HCEC 1CT (cell line): Measurements from ENCODE around the gene LDLR.
A peak's percentile ranks its signal among the peaks of the same experiment; 100 is the strongest.

ENCODE experiments used
- DNase-seq: peaks from one replicate; pipeline ENCODE4 v3.0.0-alpha.2; 2017

Gene LDLR

DNA sequence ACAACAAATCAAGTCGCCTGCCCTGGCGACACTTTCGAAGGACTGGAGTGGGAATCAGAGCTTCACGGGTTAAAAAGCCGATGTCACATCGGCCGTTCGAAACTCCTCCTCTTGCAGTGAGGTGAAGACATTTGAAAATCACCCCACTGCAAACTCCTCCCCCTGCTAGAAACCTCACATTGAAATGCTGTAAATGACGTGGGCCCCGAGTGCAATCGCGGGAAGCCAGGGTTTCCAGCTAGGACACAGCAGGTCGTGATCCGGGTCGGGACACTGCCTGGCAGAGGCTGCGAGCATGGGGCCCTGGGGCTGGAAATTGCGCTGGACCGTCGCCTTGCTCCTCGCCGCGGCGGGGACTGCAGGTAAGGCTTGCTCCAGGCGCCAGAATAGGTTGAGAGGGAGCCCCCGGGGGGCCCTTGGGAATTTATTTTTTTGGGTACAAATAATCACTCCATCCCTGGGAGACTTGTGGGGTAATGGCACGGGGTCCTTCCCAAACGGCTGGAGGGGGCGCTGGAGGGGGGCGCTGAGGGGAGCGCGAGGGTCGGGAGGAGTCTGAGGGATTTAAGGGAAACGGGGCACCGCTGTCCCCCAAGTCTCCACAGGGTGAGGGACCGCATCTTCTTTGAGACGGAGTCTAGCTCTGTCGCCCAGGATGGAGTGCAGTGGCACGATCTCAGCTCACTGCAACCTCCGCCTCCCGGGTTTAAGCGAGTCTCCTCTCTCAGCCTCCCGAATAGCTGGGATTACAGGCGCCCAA is at the start of gene LDLR:
LDLR (plus strand) TSS at position 210 of the 760 bp plus-strand sequence; CDS start at position 296, 86 bp downstream.
- DNase-seq = peak; percentile 98

DNA sequence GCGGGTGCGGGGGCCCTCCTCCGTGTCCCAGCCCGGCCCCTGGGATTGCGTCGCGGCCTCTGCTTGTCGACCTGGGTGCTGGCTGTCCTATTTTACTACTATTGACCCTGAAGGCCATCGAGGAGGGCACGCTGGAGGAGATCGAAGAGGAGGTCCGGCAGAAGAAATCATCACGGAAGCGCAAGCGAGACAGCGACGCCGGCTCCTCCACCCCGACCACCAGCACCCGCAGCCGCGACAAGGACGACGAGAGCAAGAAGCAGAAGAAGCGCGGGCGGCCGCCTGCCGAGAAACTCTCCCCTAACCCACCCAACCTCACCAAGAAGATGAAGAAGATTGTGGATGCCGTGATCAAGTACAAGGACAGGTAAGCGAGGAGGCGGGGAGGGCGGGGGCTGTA is 48.1 kb upstream of the LDLR start:
- no peak for DNase-seq

DNA sequence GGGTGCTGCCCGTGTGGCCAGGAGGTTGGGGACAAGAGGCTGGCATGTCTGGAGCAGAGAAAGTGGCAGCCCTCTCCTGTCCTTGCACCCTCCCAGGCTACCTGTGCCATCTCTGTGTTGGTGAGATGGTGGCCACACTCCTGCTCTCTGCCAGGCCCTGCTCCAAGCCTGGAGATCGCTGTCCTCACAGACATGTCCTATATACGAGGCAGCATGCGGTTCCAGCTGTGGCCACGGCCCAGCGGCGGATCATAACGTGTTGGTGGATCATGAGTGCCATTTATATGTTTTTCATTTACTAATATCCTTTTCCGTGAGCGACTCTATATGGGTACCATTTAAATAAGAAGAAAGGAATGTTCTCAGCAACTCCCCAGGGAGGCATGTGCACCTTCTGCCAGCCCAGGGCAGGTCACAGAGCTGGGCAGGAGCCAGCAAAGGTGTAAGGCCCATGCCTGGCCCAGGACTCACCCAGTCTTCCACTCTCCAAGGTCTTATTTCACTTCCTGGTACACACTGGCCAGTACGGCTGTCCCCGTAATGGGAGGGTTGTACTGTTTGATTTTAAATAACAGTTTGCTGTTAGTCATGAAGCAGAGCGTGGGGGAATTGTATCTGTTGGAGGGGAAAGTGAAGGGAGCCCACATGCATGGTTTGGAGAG is 47.2 kb upstream of the LDLR start:
- no peak for DNase-seq

DNA sequence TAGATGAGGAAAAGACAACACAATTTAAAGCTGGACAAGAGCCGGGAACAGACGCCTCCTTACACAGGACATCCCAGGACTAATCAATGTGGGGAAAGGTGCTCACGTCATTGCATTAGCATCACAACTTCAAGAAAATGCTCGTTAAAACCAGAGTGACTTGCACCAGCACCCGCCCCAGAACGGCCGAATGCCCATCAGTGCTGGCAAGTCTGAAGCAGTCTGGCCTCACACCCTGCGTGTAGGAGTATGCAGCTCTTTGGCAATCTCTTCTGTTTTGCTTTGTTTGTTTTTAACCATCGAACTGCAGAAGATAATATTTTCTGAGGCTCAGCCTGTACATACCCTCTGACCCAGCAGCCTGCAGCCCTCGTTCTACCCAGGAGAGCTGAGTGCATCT is 44.8 kb upstream of the LDLR start:
- no peak for DNase-seq

DNA sequence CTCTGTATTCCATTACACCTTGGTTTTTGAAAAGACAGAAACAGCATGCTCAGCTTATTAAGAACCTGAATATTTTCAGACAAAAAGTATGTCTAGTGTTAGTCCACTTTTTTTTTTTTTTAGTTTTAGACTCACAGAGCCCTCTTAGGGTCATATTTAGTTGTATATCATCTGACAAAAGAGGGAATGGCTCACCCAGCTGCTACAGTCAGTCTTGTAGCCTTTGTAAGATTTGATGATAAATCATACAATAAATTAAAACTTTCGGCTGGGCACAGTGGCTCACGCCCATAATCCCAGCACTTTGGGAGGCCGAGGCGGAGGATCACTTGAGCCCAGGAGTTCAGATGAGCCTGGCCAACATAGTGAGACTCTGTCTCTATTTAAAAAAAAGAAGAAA is 43.7 kb upstream of the LDLR start:
- no peak for DNase-seq

DNA sequence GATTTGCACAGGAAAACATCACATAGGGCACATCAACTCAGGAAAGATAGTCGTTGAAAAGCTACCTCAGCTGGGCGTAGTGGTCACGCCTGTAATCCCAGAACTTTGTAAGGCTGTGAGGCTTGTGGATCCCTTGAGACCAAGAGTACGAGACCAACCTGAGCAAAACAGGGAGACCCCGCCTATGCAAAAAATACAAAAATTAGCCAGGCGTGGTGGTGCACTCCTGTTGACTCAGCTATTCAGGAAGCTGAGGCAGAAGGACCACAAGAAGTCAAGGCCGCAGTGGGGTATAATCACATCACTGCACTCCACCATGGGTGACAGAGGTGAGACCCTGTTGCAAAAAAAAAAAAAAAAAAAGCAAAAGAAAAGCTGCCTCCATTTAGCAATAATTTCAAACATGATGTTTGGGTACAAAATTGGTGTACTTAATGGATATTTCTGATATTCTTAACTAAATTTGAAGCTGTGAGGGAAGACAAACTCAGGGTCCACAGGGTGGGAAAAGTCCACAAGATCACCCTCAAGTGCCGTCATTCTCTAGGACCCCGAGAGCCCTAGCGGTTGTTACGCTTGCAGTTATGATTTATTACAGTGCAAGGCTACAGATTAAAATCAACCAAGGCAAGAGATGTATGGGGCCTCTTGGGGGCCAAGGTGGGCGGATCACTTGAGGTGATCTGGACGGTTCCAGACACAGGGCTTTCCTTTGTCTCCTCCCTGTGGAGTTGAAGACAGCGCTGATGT is 42.5 kb upstream of the LDLR start:
- no peak for DNase-seq

DNA sequence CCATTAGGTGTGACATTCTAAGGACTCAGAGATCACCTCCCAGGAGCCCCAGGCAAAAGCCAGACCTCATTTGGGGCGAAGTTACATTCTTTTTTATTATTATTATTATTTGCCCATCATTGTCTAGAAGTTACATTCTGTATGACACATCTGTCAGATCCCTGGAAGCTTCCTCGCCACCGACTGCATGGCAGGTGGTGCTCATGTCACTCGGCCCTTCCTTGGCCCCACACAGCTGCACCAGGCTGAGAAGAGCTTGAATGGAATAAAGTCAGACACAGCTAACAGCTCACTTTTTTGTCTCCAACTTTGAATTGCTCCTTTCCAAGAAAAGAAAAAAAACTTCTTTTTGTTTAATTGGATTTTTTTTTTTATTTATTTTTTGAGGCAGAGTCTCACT is 41.4 kb upstream of the LDLR start:
- no peak for DNase-seq

DNA sequence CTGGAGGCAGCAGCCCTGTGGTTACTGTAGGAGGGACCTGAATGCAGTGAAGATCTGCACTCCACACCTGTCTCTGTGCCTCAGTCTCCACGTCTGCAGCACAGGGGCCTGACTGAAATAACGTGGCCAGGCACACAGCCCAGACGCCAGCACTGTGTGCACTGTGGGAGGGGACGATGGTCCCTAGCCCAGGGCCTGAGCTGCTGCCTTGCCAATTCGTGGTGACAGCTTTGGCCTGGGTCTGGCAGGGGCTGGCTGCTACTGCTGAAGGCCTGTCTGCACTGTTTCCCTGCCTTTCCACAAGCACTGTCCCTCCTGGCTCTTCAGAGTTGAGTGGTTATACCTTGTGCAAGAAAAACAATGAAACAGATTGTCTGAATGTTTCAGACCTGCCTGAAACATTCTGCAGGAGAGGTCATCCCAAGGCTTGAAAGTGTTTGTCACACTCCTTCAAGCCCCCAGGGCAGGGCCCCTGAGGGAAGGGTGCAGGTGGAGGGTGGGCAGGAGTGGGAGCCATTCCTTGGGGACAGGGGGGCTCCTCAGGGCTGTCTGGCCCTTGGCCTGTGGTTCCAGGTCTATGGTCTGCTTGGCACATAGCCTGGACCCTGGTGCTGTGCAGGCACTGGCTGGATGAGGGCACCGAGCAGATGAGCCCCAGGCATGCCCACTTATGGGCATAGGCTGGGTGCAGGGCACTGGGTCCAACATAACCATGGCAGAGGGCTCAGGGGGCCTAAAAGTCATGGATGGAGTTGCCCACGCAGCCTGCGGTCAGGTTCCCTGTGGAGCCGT is 38.7 kb upstream of the LDLR start:
- DNase-seq = no peak

DNA sequence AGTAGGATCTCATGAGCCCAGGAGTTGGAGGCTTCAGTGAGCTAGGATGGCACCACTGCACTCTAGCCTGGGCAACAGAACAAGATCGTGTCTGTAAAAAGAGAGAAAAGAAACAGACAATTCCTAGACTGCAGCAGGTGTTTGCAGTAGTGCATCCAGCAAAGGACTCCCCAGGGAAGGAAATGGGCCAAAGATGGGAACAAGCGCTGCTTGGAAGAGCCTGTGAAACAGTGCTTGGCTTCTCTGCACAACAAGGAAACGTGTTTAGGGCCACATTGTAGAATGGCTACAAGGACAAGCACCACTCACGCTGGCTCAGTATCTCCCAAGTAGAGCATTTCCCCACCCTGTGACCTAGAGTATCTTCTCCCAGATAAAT is 35.5 kb upstream of the LDLR start:
- DNase-seq = no peak

DNA sequence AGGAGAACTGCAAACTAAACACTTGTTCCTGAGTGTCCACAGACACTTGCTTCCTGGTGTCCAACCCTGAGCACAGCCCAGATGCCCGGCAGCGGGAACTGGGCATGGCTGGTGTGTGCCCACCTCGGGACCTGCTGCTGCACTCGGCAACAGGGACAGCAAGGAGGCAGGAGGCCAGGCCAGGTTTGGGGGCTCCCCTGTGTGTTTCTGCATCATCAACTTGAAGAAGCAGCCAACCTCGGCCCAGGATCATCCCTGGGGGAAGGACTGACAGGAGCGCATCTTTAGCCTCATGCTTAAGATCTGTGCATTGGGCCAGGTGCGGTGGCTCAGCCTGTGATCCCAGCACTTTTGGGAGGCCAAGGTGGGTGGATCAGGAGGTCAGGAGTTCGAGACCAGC is 35.1 kb upstream of the LDLR start:
- DNase-seq = no peak

DNA sequence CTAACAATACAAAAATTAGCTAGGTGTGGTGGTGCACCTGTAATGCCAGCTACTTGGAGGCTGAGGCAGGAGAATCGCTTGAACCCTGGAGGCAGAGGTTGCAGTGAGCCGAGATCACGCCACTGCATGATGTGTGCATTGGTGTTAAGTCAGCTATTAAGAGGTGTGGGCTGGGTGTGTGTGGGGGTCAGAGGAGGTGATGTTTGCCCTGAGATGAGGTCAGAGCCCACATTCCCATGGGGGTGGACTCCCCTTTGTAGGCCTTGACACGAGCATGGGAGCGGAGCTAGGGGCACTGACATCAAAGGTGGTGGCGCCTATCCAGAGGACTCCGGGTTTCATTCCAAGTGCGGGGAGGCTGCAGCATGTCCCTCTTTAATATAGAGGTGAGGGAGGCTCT is 34.6 kb upstream of the LDLR start:
- DNase-seq = no peak

DNA sequence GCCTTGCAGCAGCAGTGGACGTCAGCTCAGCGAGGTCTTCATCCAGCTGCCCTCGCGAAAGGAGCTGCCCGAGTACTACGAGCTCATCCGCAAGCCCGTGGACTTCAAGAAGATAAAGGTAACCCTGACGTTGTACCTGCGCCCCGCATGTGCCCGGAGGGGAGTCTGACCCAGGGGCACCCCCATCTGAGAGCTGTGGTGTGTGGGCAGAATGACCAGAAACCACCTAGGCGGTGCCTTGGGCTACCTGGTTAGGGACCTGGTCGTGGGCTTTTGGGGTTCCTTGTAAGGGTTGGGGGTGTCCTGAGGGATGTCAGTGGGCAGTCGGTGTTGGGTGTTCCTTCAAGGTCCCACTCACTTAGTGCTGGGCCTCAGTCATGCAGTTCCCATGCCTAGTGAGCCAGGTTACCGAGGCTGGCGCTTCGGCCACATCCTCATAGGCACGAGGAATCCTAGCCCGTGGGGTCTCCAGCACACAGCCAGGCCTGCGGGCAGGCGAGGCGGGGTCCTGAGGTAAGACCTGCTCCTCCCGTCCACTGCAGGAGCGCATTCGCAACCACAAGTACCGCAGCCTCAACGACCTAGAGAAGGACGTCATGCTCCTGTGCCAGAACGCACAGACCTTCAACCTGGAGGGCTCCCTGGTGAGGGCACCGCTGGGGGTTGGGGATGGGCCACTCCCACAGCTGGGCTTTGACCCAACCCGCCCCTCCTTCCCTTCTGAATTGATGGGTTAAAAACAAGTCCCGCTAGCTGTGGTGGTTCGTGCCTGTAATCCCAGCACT is 30.8 kb upstream of the LDLR start:
- DNase-seq = no peak

DNA sequence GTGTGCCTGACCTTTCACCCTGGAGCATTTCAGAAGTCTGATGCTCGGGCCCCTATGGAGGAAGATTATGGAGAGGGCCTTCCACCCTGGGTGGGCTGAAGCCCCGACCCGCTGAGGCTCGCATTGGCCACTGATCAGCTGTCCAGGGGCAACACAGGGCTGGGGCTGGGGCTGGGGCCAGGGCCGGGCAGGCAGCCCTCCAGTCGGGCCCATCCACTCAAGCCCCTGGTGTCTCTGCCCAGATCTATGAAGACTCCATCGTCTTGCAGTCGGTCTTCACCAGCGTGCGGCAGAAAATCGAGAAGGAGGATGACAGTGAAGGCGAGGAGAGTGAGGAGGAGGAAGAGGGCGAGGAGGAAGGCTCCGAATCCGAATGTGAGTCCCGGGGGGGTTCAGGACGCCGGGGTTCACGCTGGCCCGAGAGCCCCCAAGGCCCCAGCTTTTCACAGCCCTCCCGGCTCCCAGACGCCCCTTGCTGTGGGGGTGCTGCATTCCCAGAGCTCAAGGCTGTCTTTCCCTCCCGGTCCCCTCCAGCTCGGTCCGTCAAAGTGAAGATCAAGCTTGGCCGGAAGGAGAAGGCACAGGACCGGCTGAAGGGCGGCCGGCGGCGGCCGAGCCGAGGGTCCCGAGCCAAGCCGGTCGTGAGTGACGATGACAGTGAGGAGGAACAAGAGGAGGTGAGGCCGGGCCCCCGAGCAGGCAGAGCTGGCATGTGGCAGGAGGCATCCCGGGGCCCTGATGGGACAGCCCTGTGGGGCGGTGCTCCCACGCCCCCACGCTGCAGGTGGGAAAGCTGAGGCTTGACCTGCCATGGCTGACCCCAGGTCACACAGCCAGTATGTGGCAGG is 29.5 kb upstream of the LDLR start:
- DNase-seq = no peak

DNA sequence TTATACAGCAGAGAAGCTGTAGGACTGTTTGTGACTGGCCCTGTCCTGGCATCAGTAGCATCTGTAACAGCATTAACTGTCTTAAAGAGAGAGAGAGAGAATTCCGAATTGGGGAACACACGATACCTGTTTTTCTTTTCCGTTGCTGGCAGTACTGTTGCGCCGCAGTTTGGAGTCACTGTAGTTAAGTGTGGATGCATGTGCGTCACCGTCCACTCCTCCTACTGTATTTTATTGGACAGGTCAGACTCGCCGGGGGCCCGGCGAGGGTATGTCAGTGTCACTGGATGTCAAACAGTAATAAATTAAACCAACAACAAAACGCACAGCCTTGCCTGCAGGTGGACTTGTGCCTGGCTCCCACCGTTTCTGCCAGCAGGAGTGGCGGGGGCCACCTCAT is 27.3 kb upstream of the LDLR start:
- no peak for DNase-seq

DNA sequence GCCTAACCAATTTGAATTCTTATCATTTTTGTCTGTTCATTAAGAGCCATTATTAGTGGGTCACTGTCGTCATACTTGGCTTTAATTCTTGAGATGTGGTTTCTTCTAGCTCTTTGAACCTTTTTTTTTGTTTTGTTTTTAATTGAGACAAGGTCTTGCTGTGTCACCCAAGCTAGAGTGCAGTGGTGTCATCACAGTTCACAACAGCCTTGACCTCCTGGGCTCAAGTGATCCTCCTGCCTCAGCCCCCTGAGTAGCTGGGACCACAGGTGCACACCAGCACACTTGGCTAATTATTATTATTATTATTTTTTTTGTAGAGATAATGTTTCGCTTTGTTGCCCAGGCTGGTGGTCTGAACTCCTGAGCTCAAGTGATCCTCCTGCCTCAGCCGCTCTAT is 25.8 kb upstream of the LDLR start:
- DNase-seq = no peak

DNA sequence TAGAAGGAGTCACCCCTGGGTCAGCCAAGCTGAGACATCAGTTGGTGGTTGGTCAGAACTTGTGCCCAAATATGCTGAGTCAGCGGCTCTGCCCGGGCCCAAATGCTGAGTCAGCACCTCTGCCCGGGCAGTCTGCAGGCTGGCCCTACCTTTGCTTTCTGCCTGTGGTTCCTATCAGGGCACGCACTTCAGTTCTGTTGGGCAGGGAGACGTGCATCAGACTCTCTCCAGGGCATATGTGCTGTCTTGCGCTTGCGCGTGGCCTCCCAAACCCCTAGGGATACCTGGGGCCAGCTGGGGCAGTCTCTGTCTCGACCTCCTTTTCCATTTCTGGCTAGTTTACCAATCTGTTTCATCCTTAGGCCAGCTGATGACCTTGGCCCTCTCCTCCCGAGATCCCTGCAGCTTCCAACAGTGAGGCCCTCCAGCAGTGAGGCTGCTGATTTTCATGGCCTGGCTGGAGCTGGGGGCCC is 24.4 kb upstream of the LDLR start:
- DNase-seq = no peak

DNA sequence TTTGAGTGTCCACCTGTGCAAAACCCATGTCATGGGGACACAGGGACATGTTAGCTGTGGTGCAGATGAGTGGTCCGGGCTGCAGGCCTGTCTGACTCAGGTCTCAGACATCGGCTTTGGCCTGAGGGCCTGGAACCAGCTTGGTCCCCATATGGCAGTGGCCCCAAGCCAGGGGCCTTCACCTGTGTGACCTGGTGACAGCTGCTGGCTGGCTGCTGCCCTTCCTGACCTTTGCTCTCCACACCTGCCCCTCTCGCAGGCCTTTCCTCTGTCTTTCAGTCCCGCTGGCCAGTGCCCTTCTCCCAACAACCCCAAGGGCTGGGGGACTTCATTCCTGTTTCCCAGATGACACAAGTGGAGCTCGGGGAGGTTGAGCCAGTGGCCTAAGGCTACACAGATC is 22.9 kb upstream of the LDLR start:
- no peak for DNase-seq

DNA sequence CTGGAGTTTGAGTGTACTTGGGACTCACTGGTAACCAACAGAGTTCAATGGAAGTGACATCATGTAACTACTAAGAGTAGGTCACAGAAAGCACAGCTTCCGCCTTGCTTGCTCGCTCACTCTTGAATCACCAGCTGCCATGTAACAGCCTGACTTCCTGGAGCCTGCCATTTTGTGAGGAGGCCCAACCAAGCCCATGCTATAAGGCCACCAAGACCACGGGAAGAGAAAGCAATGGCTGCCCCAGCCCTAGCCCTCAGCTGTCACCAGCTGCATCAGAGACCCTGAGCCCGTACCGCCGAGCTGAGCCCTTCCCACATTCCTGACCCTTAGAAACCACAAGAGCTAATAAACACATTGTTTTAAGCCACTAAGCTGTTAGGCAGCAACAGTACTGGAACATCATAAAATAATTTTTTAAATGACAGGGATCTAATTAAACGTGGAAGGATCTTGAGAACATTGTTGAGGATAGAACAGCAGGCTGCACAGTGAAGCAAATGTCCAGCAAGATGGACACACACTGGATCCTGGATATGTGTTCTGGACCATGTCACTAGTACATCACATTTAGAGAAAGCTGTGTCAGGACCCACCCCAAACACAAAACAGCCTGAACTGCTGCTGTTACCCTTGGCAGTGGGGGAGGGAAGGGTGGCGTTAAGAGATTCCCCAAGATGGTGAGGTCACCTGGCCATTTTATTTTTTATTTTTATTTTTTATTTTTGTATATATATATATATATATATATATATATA is 21.7 kb upstream of the LDLR start:
- peak; percentile 43 for DNase-seq

DNA sequence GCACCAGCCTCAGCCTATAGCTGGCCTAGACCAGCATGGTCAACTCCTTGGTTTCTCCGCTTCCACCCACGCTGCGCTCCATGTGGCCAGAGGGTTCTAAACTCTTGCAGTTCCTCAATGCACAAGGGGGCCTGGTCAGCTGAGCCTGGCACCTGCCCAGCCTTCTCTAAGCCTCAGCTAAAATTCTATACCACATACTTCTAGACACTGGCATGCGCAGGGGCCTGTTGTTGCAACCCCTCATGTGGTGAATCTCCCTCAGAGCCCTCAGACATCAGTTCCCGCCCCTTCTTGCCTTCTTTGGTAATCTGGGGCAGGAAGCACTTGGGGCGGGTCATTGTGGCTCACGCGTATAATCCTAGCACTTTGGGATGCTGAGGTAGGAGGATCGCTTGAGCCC is 19.7 kb upstream of the LDLR start:
- no peak for DNase-seq

DNA sequence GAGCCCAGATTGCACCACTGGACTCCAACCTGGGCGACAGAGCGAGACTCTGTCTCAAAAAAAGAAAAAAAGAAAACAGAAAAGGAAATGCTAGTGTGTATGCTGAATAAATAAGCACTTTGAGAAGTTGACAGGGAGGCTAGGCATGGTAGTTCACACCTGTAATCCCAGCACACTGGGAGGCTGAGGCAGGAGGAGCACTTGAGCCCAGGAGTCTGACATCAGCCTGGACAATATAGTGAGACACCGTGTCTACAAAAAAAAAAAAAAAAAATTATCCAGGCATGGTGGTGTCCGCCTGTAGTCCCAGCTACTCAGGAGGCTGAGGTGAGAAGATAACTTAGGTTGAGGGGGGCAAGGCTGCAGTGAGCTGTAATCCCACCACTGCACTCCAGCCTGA is 19.1 kb upstream of the LDLR start:
- DNase-seq = no peak

DNA sequence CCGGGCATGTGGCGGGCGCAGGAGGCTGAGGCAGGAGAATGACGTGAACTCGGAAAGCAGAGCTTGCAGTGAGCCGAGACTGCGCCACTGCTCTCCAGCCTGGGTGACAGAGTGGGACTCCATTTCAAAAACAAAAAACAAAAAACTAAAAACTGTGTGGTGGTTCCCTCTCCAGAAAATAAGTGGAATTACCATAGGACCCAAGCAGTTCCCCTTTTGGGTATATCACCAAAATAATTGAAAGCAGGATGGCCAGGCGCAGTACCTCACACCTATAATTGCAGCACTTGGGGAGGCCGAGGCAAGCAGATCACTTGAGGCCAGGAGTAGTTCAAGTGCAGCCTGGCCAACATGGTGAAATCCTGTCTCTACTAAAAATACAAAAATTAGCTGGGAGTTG is 15.7 kb upstream of the LDLR start:
- no peak for DNase-seq
